Caco-2 (cell line): ENCODE measurements around the gene UST. TPM values are rescaled to one million over a fixed set of nuclear protein-coding genes. Genes with fewer than 3 reads are reported as not detected.

Experiments used
- BruUV-seq: library from RNA; stranded (reverse); fragments of 400-500 nt; replicated peaks from 2 replicates; lab custom pipeline; 2021; lab: Mats Ljungman, UMichigan
- CTCF ChIA-PET: fragments of 300-600 bp; sonication (Branson Sonifier 250); formaldehyde crosslinking; loops from one replicate; lab custom pipeline; 2022; ENCODE audit warnings: antibody characterized with exemption; lab: Charles Lee
- POLR2A ChIA-PET: fragments of 300-600 bp; sonication (Branson Sonifier 250); formaldehyde crosslinking; loops from one replicate; lab custom pipeline; 2022; ENCODE audit warnings: antibody characterized with exemption; lab: Charles Lee
- DNase-seq, 2 experiments: peaks; one replicate each; pipeline versions ENCODE4 v3.0.0 to v3.0.0-alpha.2; 2020 to 2022
- H3K27me3 ChIP-seq: replicated peaks from 2 replicates; pipeline ENCODE4 v1.6.0; 2011; ENCODE audit warnings: low read length; ENCODE audit not compliant: control insufficient read depth, insufficient read depth
- H3K36me3 ChIP-seq: 2 replicates; pipeline ENCODE4 v1.5.1; 2011; ENCODE audit warnings: low read length; ENCODE audit not compliant: control insufficient read depth, insufficient read depth
- H3K4me1 ChIP-seq: fragments of 250-450 bp; sonication (Bioruptor Pico); 2 replicates; pipeline ENCODE4 v1.5.1; 2020; ENCODE audit warnings: mild to moderate bottlenecking
- H3K4me3 ChIP-seq: 2 replicates; pipeline ENCODE4 v1.5.1; 2011; ENCODE audit warnings: low read depth, mild to moderate bottlenecking, control low read depth, low read length
- H3K9me3 ChIP-seq: fragments of 250-450 bp; sonication (Bioruptor Pico); 2 replicates; pipeline ENCODE4 v1.5.1; 2020; ENCODE audit warnings: mild to moderate bottlenecking, moderate library complexity
- H3K27ac Mint-ChIP-seq: one replicate; pipeline ENCODE4 v1.8.0; 2022; ENCODE audit warnings: mixed read lengths; ENCODE audit not compliant: unreplicated experiment
- H3K27me3 Mint-ChIP-seq: one replicate; pipeline ENCODE4 v1.8.0; 2022; ENCODE audit warnings: mixed read lengths; ENCODE audit not compliant: insufficient read depth, unreplicated experiment
- H3K36me3 Mint-ChIP-seq: one replicate; pipeline ENCODE4 v1.8.0; 2022; ENCODE audit warnings: mild to moderate bottlenecking, mixed read lengths; ENCODE audit not compliant: insufficient read depth, unreplicated experiment
- H3K4me1 Mint-ChIP-seq: one replicate; pipeline ENCODE4 v1.8.0; 2022; ENCODE audit warnings: low read depth, mixed read lengths; ENCODE audit not compliant: unreplicated experiment
- H3K4me3 Mint-ChIP-seq: one replicate; pipeline ENCODE4 v1.8.0; 2022; ENCODE audit warnings: mild to moderate bottlenecking, moderate library complexity, mixed read lengths; ENCODE audit not compliant: unreplicated experiment
- H3K9me3 Mint-ChIP-seq: one replicate; pipeline ENCODE4 v1.8.0; 2022; ENCODE audit warnings: mixed read lengths; ENCODE audit not compliant: unreplicated experiment
- CTCF ChIP-seq, 2 experiments: fragments of 200-600 bp in 1 of 2; IDR thresholded peaks; 1 replicate in 1 of 2; 2 replicates in 1 of 2; pipeline versions ENCODE4 v1.5.1 to v1.8.0; 2011 to 2022; ENCODE audit warnings: antibody characterized with exemption in 1 of 2, control low read depth in 1 of 2, inconsistent platforms in 1 of 2, low read depth in 1 of 2, low read length in 1 of 2, mild to moderate bottlenecking in 1 of 2, moderate library complexity in 1 of 2; ENCODE audit not compliant: insufficient read depth in 1 of 2, severe bottlenecking in 1 of 2, unreplicated experiment in 1 of 2
- intact Hi-C: fragments of 100-400 bp; cut with micrococcal nuclease; formaldehyde crosslinking; loops from one replicate; pipeline ENCODE4 v1.10.0; 2022; ENCODE audit not compliant: unreplicated experiment
- total RNA-seq: library from RNA; stranded (reverse); gene quantifications from 2 replicates; pipeline ENCODE4 v1.2.3, GENCODE V29; 2022

Gene UST
- total RNA-seq, 1 experiment from 2014 or later: not detected

DNA sequence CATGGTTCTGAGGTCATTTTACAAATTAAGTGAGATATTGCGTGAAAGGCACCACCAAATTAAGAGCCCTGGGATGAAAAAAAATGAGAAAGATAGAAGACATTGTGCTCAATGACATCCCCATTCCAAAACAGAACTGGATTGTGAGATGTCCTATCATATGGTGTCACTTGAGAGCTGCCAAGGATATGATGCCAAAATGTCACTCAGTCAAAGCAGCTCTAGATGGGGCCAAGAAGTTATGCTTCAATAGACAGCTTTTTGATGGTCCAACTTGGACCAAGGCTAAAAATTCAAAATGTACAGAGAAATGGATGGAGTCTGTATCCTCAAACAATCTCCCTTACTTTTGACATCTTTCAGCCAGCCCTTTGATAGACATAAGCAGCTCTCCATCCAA lies 180.8 kb downstream of the UST start:
- H3K27me3 Mint-ChIP-seq: peaks cover 9% of the 10 kb centered on the region
- POLR2A ChIA-PET: no interaction called here
- CTCF ChIA-PET: no interaction called here

DNA sequence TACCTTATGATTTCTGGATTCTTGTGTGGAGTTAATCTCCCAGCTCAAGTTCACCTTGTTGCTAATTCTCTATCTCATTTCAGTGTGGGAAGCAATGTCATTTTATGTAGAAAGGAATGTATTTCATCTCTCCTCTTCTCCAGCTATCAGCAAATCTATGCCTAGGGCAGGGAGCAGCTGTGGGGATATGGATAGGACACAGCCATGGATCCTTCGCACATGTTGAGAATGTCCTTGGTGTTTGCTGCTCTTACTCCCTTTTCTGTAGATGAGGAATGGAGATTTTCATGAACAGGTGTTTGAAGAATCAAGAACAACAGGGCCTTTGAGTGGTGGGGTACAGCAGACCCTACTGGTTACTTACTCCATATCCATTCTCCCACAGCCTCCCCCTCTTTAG lies 182.0 kb downstream of the UST start:
- ChIA-PET CTCF (no interaction called here), POLR2A (no interaction called here)
- BruUV-seq: no TSS peak
- intact Hi-C loops: no loop called here
- Mint-ChIP-seq H3K4me3 (no peak overlapping the region), H3K36me3 (no peaks in the 10 kb centered on the region), H3K4me1 (no peaks in the 10 kb centered on the region), H3K27ac (no peak overlapping the region), H3K9me3 (no peaks in the 10 kb centered on the region), H3K27me3 (peaks cover 14% of the 10 kb centered on the region)
- no peak for TF ChIP-seq CTCF (IDR thresholded peaks at IDR 0.05; ENCODE audit: insufficient read depth in 1 of 2, low read depth in 1 of 2, low read length in 1 of 2, severe bottlenecking in 1 of 2, unreplicated experiment in 1 of 2)
- no peak for DNase-seq
- Histone ChIP-seq H3K4me3 (no peak overlapping the region), H3K27me3 (no peaks in the 10 kb centered on the region), H3K4me1 (no peaks in the 10 kb centered on the region), H3K36me3 (no peaks in the 10 kb centered on the region), H3K9me3 (no peaks in the 10 kb centered on the region)

More for the DNA sequence above, 180.8 kb downstream of the UST start:
- Histone ChIP-seq H3K27me3 (no peaks in the 10 kb centered on the region), H3K9me3 (no peaks in the 10 kb centered on the region), H3K4me3 (no peak overlapping the region), H3K36me3 (no peaks in the 10 kb centered on the region), H3K4me1 (no peaks in the 10 kb centered on the region)
- Mint-ChIP-seq H3K9me3 (no peaks in the 10 kb centered on the region), H3K36me3 (no peaks in the 10 kb centered on the region), H3K4me1 (no peaks in the 10 kb centered on the region), H3K27ac (no peak overlapping the region), H3K4me3 (no peak overlapping the region)
- intact Hi-C loops: no loop called here
- TF ChIP-seq CTCF (IDR thresholded peaks at IDR 0.05; ENCODE audit: insufficient read depth in 1 of 2, low read depth in 1 of 2, low read length in 1 of 2, severe bottlenecking in 1 of 2, unreplicated experiment in 1 of 2): no peak
- DNase-seq: no peak
- no TSS peak for BruUV-seq

GRCh38 chr6:148932208-148932607 lies 185.4 kb downstream of the UST start:
- Histone ChIP-seq H3K4me3 (no peak overlapping the region), H3K9me3 (no peaks in the 10 kb centered on the region), H3K36me3 (no peaks in the 10 kb centered on the region), H3K4me1 (no peaks in the 10 kb centered on the region), H3K27me3 (no peaks in the 10 kb centered on the region)
- no peak for TF ChIP-seq CTCF (IDR thresholded peaks at IDR 0.05; ENCODE audit: insufficient read depth in 1 of 2, low read depth in 1 of 2, low read length in 1 of 2, severe bottlenecking in 1 of 2, unreplicated experiment in 1 of 2)
- H3K4me1 Mint-ChIP-seq: no peaks in the 10 kb centered on the region
- DNase-seq: no peak
- H3K9me3 Mint-ChIP-seq: no peaks in the 10 kb centered on the region
- H3K36me3 Mint-ChIP-seq: no peaks in the 10 kb centered on the region
- H3K27me3 Mint-ChIP-seq: peaks cover 14% of the 10 kb centered on the region
- no TSS peak for BruUV-seq
- no peak overlapping the region for H3K4me3 Mint-ChIP-seq
- intact Hi-C loops: no loop called here
- ChIA-PET POLR2A (no interaction called here), CTCF (interaction anchor here (0.6 kb wide), 1 partner anchor 716 kb away, joined by 3 read pairs; the partner anchor contains the start of gene KATNA1)
- H3K27ac Mint-ChIP-seq: no peak overlapping the region
